Loucy (cell line): ENCODE data around the gene TBL1XR1.
A peak's percentile ranks its signal among the peaks of the same experiment; 100 is the strongest.
"Not testable (repeated sequence)": the region's sequence is repeated elsewhere in the genome, so short reads cannot be mapped to it uniquely, and the experiment has no call there.

Source experiments
- H2AFZ ChIP-seq: fragments of 200-600 bp; sonication (generic); 2 replicates; pipeline ENCODE4 v1.6.0; 2016; ENCODE audit warnings: antibody characterized with exemption, mild to moderate bottlenecking, low read length, moderate library complexity
- H3F3A ChIP-seq: fragments of 200-600 bp; 2 replicates; pipeline ENCODE4 v1.6.0; 2016; ENCODE audit warnings: antibody characterized with exemption, low read depth, mild to moderate bottlenecking
- H3K27me3 ChIP-seq: fragments of 200-600 bp; sonication (generic); 2 replicates; pipeline ENCODE4 v1.6.1; 2014; ENCODE audit warnings: low read length, mild to moderate bottlenecking; ENCODE audit not compliant: insufficient read depth, poor library complexity, severe bottlenecking
- H3K36me3 ChIP-seq: fragments of 200-600 bp; sonication (generic); 2 replicates; pipeline ENCODE4 v1.6.1; 2016; ENCODE audit warnings: low read length; ENCODE audit not compliant: insufficient read depth
- H3K4me1 ChIP-seq: fragments of 200-600 bp; sonication (generic); 2 replicates; pipeline ENCODE4 v1.5.1; 2014; ENCODE audit warnings: low read length, mild to moderate bottlenecking; ENCODE audit not compliant: insufficient read depth, poor library complexity, severe bottlenecking
- H3K4me2 ChIP-seq: fragments of 200-600 bp; sonication (generic); 2 replicates; pipeline ENCODE4 v1.6.0; 2014; ENCODE audit warnings: antibody characterized with exemption, low read length, low read depth, mild to moderate bottlenecking; ENCODE audit not compliant: poor library complexity, severe bottlenecking
- H3K4me3 ChIP-seq: fragments of 200-600 bp; sonication (generic); 2 replicates; pipeline ENCODE4 v1.5.1; 2014; ENCODE audit warnings: low read length, mild to moderate bottlenecking, mixed read lengths; ENCODE audit not compliant: poor library complexity, severe bottlenecking
- H3K79me2 ChIP-seq: fragments of 200-600 bp; sonication (generic); 2 replicates; pipeline ENCODE4 v1.6.1; 2014; ENCODE audit warnings: low read length; ENCODE audit not compliant: insufficient read depth
- H3K9ac ChIP-seq: fragments of 200-600 bp; sonication (generic); 2 replicates; pipeline ENCODE4 v1.6.0; 2014; ENCODE audit warnings: mild to moderate bottlenecking, low read depth, low read length, moderate library complexity; ENCODE audit not compliant: poor library complexity, severe bottlenecking
- H3K9me2 ChIP-seq: fragments of 200-600 bp; sonication (generic); replicated peaks from 2 replicates; pipeline ENCODE4 v1.6.1; 2016; ENCODE audit warnings: low read depth, low read length, mixed read lengths
- H3K9me3 ChIP-seq: fragments of 200-600 bp; sonication (generic); 2 replicates; pipeline ENCODE4 v1.6.1; 2014; ENCODE audit warnings: mild to moderate bottlenecking, antibody characterized with exemption, low read length, low read depth; ENCODE audit not compliant: insufficient read depth
- H4K20me1 ChIP-seq: fragments of 200-600 bp; sonication (generic); 2 replicates; pipeline ENCODE4 v1.6.0; 2014; ENCODE audit warnings: antibody characterized with exemption, low read length, mild to moderate bottlenecking; ENCODE audit not compliant: insufficient read depth, poor library complexity, severe bottlenecking
- CTCF ChIP-seq: fragments of 200-600 bp; sonication (generic); conservative IDR thresholded peaks from 2 replicates; pipeline ENCODE4 v1.5.1; 2014; ENCODE audit warnings: mild to moderate bottlenecking, antibody characterized with exemption, low read length
- EZH2phosphoT487 ChIP-seq: fragments of 200-600 bp; IDR thresholded peaks from 2 replicates; pipeline ENCODE4 v1.6.1; 2018; ENCODE audit warnings: antibody characterized with exemption, mild to moderate bottlenecking, moderate library complexity, borderline replicate concordance

The TBL1XR1 gene

GRCh38 chr3:177208223-177208622 lies 10.9 kb upstream of the TBL1XR1 start:
- no peak for TF ChIP-seq CTCF
- no peak for TF ChIP-seq EZH2phosphoT487
- H3K4me2 ChIP-seq: no peak overlapping the region
- H4K20me1 ChIP-seq: no peaks in the 10 kb centered on the region
- H3K9me2 ChIP-seq: no peaks in the 10 kb centered on the region
- H3K4me3 ChIP-seq: no peak overlapping the region
- peaks cover 19% of the 10 kb centered on the region for H3K4me1 ChIP-seq
- H3K79me2 ChIP-seq: no peaks in the 10 kb centered on the region
- no peaks in the 10 kb centered on the region for H3K9me3 ChIP-seq
- no peak overlapping the region for H3K9ac ChIP-seq
- no peak overlapping the region for H2AFZ ChIP-seq
- no peaks in the 10 kb centered on the region for H3K27me3 ChIP-seq
- no peaks in the 10 kb centered on the region for H3F3A ChIP-seq
- H3K36me3 ChIP-seq: no peaks in the 10 kb centered on the region

- H3K79me2 ChIP-seq: no peaks in the 10 kb centered on the region
- no peak overlapping the region for H3K9ac ChIP-seq
- H3K36me3 ChIP-seq: no peaks in the 10 kb centered on the region
- H3K27me3 ChIP-seq: no peaks in the 10 kb centered on the region
- no peak for TF ChIP-seq EZH2phosphoT487
- no peak for TF ChIP-seq CTCF
- H3K4me2 ChIP-seq: no peak overlapping the region
- no peaks in the 10 kb centered on the region for H4K20me1 ChIP-seq
- no peak overlapping the region for H3K4me3 ChIP-seq
- H2AFZ ChIP-seq: no peak overlapping the region
- H3K9me3 ChIP-seq: no peaks in the 10 kb centered on the region
- peaks cover 27% of the 10 kb centered on the region for H3K4me1 ChIP-seq
- H3F3A ChIP-seq: no peaks in the 10 kb centered on the region
- H3K9me2 ChIP-seq: no peaks in the 10 kb centered on the region
Observed at GRCh38 chr3:177206936-177207335, 9.7 kb upstream of the TBL1XR1 start.

GRCh38 chr3:177203689-177204395 lies 6.6 kb upstream of the TBL1XR1 start:
- H3K9ac ChIP-seq: no peak overlapping the region
- H2AFZ ChIP-seq: no peak overlapping the region
- peaks cover 43% of the 10 kb centered on the region for H3K4me1 ChIP-seq
- H4K20me1 ChIP-seq: no peaks in the 10 kb centered on the region
- H3K4me3 ChIP-seq: no peak overlapping the region
- no peaks in the 10 kb centered on the region for H3K27me3 ChIP-seq
- H3K4me2 ChIP-seq: no peak overlapping the region
- H3K79me2 ChIP-seq: 0 out of 2 replicates have a peak, but pooled peaks cover 1% of the 10 kb centered on the region
- H3K9me3 ChIP-seq: no peaks in the 10 kb centered on the region
- H3K36me3 ChIP-seq: no peaks in the 10 kb centered on the region
- TF ChIP-seq CTCF: no peak
- TF ChIP-seq EZH2phosphoT487: no peak
- no peaks in the 10 kb centered on the region for H3K9me2 ChIP-seq
- peaks cover 5% of the 10 kb centered on the region; the same call in 1 of the 2 replicates for H3F3A ChIP-seq

GRCh38 chr3:177203016-177203415 lies 5.7 kb upstream of the TBL1XR1 start:
- H3K9me3 ChIP-seq, H3K4me3 ChIP-seq, H3K9me2 ChIP-seq, H3F3A ChIP-seq, H4K20me1 ChIP-seq, H2AFZ ChIP-seq, H3K79me2 ChIP-seq, H3K27me3 ChIP-seq, H3K36me3 ChIP-seq: not testable (repeated sequence)
- peaks cover 52% of the 10 kb centered on the region for H3K4me1 ChIP-seq
- peak overlapping the region; percentile 6 for H3K9ac ChIP-seq
- H3K4me2 ChIP-seq: peak overlapping the region; percentile 58
